IMR-90 (cell line): ENCODE measurements around the gene KCNJ8.

Experiments
- BHLHE40 ChIP-seq: fragments of 150-350 bp; IDR thresholded peaks from 2 replicates; pipeline ENCODE4 v1.6.1; 2016; ENCODE audit warnings: mild to moderate bottlenecking, low read depth, low read length
- CHD1 ChIP-seq: IDR thresholded peaks from 2 replicates; pipeline ENCODE4 v1.6.1; 2012; ENCODE audit warnings: low read depth, low read length, improper control_type of control experiment
- CTCF ChIP-seq: conservative IDR thresholded peaks from 2 replicates; pipeline ENCODE4 v1.5.1; 2012; ENCODE audit warnings: mild to moderate bottlenecking, low read depth, low read length, improper control_type of control experiment
- ELK1 ChIP-seq: fragments of 150-350 bp; IDR thresholded peaks from 2 replicates; pipeline ENCODE4 v1.6.1; 2016; ENCODE audit warnings: low read depth, mild to moderate bottlenecking, low read length, moderate library complexity, borderline replicate concordance
- MAFK ChIP-seq: IDR thresholded peaks from 2 replicates; pipeline ENCODE4 v1.6.1; 2012; ENCODE audit warnings: low read depth, low read length, improper control_type of control experiment
- MXI1 ChIP-seq: IDR thresholded peaks from 2 replicates; pipeline ENCODE4 v1.6.1; 2012; ENCODE audit warnings: low read depth, mild to moderate bottlenecking, low read length, moderate library complexity, borderline replicate concordance
- POLR2A ChIP-seq: IDR thresholded peaks from 2 replicates; pipeline ENCODE4 v1.6.1; 2012; ENCODE audit warnings: mild to moderate bottlenecking, low read depth, low read length
- RCOR1 ChIP-seq: IDR thresholded peaks from 2 replicates; pipeline ENCODE4 v1.6.1; 2012; ENCODE audit warnings: mild to moderate bottlenecking, low read length, improper control_type of control experiment; ENCODE audit not compliant: insufficient replicate concordance
- RFX5 ChIP-seq: IDR thresholded peaks from 2 replicates; pipeline ENCODE4 v1.8.0; 2012; ENCODE audit warnings: low read depth, mild to moderate bottlenecking, low read length, moderate library complexity

GRCh38 chr12:21814814-21815213, 40.3 kb upstream of the KCNJ8 start:
- TF ChIP-seq CTCF = no peak
- TF ChIP-seq POLR2A = no peak
- no peak for TF ChIP-seq MAFK
- TF ChIP-seq MXI1 = no peak
- TF ChIP-seq CHD1 = no peak
- no peak for TF ChIP-seq RCOR1
- TF ChIP-seq ELK1 = no peak
- TF ChIP-seq BHLHE40 = no peak
- TF ChIP-seq RFX5 = no peak
